NCI-H1417 treated with DMSO at 0.1 percent for 48 hours (cell line): ENCODE results near the gene LAMTOR2.

Source experiments
- DNase-seq: peaks from one replicate; lab custom pipeline; 2025; lab: John Stamatoyannopoulos, UW

Gene LAMTOR2

GRCh38 chr1:156076609-156077429, 22.2 kb downstream of the LAMTOR2 start:
- DNase-seq, result no peak

GRCh38 chr1:156077430-156077760, 22.8 kb downstream of the LAMTOR2 start:
- no peak for DNase-seq

GRCh38 chr1:156078728-156079127, 24.1 kb downstream of the LAMTOR2 start:
- no peak for DNase-seq

GRCh38 chr1:156079762-156080161, 25.2 kb downstream of the LAMTOR2 start:
- DNase-seq, result no peak

GRCh38 chr1:156080241-156080862, 25.8 kb downstream of the LAMTOR2 start:
- no peak for DNase-seq

GRCh38 chr1:156080863-156081179, 26.2 kb downstream of the LAMTOR2 start:
- no peak for DNase-seq

GRCh38 chr1:156081180-156081916, 26.8 kb downstream of the LAMTOR2 start:
- no peak for DNase-seq

GRCh38 chr1:156081917-156082308, 27.3 kb downstream of the LAMTOR2 start:
- DNase-seq, result no peak

- DNase-seq, result peak; percentile 13
Measured at GRCh38 chr1:156082309-156083091, 27.9 kb downstream of the LAMTOR2 start, which contains the start of gene MEX3A. TSS of gene MEX3A (minus strand) at chr1:156082465. CDS start at chr1:156081998, 467 bp downstream.

- no peak for DNase-seq
Measured at GRCh38 chr1:156083800-156084790, 29.5 kb downstream of the LAMTOR2 start.

- DNase-seq, result no peak
Measured at GRCh38 chr1:156086256-156086662, 31.7 kb downstream of the LAMTOR2 start.

GRCh38 chr1:156089704-156090103, 35.1 kb downstream of the LAMTOR2 start:
- DNase-seq, result no peak

- no peak for DNase-seq
Measured at GRCh38 chr1:156090138-156090839, 35.7 kb downstream of the LAMTOR2 start.

- DNase-seq, result no peak
Measured at GRCh38 chr1:156090840-156091188, 36.2 kb downstream of the LAMTOR2 start.

GRCh38 chr1:156091610-156092009, 37.0 kb downstream of the LAMTOR2 start:
- DNase-seq, result no peak

GRCh38 chr1:156095906-156096508, 41.4 kb downstream of the LAMTOR2 start:
- no peak for DNase-seq

- DNase-seq, result no peak
Measured at GRCh38 chr1:156096640-156097391, 42.2 kb downstream of the LAMTOR2 start.

- no peak for DNase-seq
Measured at GRCh38 chr1:156097499-156098178, 43.1 kb downstream of the LAMTOR2 start.

- no peak for DNase-seq
Measured at GRCh38 chr1:156098784-156099183, 44.2 kb downstream of the LAMTOR2 start.
